Measurements from ENCODE around the gene SYMPK.

Gene SYMPK

DNA sequence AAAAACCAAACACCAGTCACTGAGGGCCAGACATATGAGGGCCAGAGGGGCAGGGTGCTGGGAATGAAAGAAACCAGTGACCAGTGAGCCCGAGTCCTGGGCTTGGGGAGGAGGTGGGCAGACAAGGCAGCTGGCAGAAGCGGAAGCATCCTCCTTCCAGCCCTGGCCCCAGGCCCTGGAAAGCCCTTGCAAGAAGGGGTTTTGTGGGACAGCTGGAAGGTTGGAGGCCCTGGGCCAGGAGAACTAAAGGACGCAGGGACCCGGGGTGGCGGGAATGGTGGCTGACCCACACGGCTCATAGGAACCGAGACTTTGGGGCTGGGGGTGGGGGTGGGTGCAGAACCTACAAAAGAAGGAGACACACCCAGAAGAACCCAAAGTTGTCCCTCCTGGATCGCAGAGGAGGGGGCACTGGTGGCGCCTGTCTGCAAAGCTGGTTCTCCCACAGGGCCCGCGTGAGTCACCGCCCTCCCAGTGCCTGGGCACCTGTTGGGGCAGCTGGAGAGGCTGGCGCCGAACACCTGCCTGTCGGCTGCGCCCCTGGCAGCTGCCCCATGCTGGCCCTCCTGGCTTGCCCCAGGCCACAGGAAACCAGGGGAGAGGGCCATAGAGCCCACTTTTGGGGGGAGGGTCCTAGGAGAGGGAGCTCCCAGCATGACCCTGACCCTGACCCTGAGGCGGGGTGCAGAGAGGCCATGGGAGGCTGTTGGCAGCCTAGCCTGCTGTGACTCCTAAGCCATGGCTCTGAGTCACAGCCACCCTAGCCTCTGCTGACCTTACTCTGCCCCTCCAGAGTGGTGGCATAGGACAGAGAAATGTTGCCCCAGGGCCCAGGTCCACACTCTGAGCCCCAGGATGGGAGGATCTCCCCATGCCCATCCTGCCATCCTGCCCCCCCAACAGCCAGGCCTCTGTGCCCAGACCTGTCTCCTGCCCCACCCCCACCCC, 81.5 kb downstream of the SYMPK start:
- DNase-seq (ENCODE audit: low spot score) = no peak

DNA sequence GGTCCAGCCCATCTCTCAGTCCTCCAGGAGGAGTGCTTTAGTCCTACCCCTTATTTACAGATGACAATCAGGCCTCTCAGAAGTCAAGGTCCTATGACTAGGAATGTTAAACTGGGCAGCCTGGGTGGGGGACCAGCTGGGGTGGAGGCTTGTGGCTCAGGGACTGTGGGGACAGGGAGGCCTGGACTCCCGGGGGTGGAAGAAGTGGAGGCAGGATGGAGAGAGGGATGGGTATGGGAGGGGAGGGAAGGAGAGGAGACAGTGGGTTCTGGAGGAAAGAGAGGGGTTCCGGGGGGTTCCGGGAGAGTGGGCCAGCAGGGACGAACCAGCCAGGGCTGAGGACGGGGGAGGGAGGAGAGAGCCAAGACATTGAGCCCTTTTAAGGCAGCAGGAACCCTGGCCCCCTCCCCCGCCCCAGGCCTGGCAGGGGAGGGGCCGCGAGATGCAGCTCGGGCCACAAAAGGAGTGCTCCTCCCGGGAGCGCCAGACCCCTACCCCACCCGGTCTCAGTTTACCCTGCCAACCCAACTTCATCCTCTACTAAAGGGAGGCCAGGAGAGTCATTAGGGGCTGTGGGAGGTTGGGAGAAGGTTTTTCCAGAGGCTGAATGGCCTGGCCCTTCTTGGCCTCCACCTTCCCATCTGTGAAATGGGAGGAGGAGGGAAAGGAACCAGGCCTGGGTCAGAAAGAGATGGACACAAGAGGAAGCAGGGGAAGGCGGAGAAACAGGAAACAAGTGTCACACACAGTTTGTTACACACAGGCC, 82.3 kb downstream of the SYMPK start:
- DNase-seq (ENCODE audit: low spot score) = no peak

DNA sequence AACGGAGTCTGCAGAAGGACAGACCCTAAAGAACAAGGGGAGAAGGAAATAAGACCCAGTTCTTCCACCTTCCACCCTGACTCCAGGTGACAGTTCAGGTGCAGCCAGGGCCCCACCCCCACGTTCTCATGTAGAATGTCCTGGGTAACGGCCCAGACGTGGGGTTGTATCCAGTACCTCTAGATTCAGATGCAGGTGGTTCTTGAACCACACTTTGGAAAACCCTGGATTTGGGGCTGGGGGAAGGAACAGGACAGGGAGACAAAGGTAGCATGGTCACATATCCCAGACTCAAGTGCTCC, 82.8 kb downstream of the SYMPK start:
- DNase-seq (ENCODE audit: low spot score) = no peak

DNA sequence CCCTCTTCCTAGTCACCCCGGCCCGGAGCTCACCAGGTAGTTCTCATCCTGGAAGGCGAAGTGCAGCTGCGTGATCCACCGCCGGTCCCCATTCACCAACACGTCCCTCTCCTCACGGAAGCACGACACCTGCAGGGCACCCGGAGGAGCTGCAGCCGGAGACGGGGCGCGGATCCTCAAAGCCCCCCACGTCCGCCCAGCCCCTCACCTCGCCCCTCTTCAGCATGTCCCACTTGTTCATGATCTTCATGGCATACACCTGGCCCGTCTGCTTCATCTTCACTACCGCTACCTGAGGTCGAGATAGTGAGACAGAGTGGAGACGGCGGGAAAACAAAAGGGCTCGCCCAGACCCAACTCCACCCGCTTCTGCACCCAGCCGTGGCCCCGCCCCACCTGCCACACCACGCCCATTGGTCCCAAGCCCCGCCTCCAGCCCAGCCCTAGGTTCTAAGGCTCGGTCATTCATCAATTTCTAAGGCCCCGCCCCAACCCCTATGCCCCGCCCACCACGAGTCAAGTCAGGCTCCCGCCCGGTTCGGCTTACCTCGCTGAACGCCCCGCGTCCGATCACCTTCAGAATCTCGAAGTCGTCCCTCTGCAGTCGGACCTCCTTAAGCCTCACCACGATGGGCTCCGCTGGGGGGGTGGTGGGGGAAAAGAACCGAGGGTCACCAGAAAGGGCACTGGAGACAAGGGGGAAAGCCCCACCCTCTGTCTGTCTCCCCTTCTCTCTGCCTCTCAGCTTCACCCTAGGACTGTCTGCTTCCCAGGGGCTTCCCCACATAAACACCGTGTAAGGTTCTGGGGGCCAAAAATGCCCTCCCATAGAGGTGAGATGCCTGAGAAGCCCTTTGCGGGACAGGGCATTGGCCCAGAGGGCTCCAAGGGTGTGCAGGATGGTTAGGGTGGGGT, 83.5 kb downstream of the SYMPK start:
- peak; percentile 94 for DNase-seq (ENCODE audit: low spot score)

DNA sequence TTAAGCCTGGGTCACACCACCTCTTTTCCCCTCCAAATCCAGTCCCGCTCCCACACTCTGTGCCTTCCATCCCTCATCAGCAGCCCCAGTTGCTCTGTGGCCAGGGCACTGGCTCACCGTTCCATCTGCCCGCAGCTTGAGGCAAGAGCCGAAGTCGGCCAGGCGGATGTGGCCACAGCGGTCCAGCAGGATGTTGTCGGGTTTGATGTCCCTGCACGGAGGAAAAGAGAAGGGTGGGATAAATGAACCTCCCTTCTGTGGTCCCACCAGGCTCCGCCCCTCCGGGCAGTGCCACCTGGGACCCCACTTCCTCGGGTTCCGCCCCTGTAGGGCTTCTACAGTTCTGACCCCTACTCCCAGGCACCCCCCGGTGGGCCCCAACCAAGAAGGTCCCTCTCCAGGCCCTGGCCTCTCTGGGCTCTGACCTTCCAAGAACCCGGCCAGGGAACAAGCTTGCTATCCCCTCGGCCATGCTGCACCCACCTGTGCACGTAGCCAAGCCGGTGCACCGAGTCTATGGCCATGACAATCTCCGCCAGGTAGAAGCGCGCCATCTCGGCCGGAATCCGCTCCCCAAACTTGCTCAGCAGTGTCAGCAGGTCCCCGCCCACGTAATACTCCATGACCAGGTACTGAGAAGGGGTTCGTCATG, 84.8 kb downstream of the SYMPK start:
- DNase-seq (ENCODE audit: low spot score) = no peak

DNA sequence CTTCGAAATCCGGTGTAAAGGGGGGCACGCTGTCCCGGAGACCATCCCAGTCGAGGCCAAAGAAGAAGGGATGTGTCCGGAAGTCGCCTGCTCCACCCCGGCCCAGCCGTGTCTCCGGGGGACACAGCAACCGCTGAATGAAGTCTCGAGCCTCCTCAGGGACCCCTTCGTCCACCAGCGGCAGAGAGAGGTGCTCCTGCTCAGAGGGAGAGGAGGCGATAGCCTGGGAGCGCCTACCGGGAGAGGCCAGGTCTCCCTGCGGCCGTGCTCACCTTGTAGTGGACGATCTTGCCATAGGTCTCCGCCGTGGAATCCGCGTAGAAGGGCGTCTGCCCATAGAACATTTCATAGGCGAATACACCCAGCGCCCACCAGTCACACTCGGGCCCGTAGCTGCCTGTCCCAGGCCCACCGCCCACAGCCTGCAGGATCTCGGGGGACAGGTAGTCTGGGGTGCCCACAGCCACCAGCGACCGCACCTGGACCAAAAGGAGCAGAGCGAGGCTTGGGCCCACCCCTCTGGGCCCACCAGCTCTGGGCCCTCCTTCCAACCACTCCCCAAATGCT, 85.5 kb downstream of the SYMPK start:
- no peak for DNase-seq (ENCODE audit: low spot score)

DNA sequence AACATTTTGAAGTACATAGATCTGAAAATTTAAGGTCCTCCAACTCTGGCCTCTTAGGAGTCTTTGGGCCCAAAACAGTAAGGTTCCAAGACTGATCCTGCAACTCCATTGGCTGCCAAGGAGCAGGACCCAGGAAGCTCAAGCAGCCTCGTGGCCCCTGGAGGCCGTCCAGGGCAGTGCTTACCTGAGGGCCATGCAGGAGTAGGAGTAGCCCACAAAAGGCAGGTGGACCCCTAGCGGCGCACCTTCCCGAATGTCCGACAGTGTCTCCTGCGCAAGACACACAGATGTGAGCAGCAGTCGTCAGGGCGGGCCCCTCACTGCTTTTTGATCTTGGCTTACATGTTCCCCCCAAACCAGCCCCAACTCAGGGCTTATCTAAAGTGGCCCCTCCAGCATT, 88.2 kb downstream of the SYMPK start:
- DNase-seq (ENCODE audit: low spot score) = no peak

DNA sequence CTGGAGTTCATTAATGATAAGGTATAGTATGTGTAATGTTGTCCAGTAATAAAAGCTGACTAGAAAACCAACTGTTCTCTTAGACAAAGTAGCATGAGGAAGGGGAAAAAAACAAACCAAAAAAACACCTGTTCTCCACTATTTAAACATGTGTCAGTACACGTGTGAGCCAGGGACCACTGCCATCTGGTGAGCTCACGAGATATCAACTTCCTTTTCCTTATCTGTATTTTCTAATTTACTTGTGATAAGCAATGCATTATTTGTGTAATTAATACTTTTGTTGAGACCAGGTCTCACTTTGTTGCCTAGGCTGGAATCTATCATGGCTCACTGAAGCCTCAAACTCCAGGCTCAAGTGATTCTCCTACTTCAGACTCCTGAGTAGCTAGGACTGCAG, 89.6 kb downstream of the SYMPK start:
- DNase-seq (ENCODE audit: low spot score) = no peak

DNA sequence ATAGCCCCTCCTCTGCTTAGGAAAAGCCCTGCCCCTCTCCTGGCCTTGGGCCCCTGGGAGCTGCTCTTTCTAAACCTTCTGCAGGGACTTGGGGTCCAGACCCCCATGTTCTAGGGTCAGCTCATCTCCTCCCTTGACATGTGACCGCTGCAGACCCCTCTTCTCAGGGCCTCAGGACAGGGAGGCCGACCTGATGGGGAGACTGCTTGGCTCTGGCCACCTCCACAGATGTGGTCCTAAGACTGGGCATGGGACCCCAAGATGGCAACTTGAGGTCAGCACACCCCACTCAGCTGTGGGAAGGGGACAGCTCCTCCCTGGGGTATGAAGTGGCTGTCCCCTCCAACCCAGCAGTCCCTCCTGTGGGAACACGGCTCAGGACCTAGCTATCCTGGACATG, 90.0 kb downstream of the SYMPK start:
- no peak for DNase-seq (ENCODE audit: low spot score)

DNA sequence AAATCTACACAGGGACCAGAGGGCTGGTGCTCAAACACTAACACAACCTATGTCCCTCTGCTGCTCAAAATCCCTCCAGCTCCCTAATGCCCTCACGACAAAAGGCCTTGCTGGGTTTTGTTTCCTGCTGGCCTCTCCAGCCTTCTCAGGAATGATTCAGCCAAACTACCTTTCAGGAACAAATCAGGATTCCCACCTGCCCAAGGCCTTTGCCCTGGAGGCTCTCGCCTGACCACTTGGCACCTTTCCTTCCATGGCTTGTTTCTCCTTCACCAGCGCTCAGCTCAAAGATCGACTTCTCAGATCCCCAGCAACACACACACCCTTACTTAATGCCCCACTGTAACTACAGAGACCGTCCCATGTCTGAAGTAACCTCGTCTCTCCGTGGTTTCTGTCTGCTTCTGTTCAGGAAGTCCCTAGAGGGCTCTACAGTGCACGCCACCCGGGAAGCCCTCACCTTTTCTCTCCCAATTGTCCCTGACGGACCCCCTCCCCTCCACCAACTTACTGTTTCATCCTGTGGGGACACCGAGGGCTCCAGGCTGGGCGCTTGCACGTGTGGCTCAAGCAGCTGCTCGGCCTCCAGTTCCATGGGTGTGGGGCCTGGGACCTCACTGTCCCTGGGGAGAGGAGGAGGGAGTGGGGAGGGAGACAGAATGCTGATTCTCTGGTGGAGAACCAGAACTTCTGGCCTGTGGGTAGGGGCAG, 90.7 kb downstream of the SYMPK start:
- no peak for DNase-seq (ENCODE audit: low spot score)

DNA sequence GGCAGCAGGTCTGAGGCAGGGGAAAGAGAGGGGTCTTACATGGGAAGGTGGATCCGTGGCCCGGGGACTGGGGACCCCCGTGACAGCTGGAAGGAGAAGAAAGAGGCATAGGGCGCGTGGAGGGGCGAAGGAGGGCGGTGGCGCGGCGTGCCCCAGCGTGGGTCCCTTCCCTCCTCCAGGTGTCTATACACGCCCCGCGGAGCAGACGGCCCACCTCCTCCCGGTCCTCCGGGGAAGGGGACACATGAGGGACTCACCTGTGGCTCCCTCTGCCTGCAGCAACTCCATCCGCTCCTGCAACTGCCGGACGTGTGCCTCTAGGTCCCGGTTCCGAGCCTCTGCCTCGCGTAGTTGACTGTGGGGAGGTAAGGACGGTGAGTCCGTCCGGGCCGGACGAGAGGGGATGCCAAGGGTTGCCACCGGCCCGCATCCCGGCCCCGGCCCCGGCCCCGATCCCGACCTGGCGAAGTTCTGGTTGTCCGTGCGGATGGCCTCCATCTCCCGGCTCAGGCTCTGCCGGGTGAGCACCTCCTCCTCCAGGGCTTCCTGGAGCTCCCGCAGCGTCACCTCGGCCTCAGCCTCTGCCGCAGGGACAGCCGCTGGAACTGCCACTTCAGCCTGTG, 91.5 kb downstream of the SYMPK start:
- no peak for DNase-seq (ENCODE audit: low spot score)

DNA sequence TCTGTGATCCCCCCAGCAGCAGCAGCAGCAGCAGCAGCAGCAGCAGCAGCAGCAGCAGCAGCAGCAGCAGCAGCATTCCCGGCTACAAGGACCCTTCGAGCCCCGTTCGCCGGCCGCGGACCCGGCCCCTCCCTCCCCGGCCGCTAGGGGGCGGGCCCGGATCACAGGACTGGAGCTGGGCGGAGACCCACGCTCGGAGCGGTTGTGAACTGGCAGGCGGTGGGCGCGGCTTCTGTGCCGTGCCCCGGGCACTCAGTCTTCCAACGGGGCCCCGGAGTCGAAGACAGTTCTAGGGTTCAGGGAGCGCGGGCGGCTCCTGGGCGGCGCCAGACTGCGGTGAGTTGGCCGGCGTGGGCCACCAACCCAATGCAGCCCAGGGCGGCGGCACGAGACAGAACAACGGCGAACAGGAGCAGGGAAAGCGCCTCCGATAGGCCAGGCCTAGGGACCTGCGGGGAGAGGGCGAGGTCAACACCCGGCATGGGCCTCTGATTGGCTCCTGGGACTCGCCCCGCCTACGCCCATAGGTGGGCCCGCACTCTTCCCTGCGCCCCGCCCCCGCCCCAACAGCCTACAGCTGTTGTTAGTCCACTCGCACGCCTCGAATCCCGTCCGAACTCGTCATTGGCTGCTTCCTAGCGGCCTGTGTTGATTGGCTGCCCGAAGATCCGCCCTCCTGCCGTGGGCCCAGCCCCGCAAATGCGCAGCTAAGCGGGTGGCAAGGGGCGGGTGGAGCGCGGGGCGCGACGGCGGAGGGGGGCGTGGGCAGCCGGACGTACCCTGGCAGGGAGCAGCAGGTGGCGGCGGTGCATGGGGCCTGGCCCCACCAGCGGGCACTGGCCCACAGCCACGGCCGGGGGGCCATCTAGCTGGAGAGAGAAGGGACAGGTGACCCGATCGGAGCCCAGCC, 92.5 kb downstream of the SYMPK start:
- DNase-seq (ENCODE audit: low spot score) = peak; percentile 96

DNA sequence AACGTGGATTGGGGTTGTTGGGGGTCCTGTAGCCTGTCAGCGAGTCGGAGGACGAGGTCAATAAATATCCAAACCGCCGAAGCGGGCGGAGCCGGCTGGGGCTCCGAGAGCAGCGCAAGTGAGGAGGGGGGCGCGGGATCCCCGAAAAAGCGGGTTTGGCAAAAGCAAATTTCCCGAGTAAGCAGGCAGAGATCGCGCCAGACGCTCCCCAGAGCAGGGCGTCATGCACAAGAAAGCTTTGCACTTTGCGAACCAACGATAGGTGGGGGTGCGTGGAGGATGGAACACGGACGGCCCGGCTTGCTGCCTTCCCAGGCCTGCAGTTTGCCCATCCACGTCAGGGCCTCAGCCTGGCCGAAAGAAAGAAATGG, 93.1 kb downstream of the SYMPK start:
- no peak for DNase-seq (ENCODE audit: low spot score)

DNA sequence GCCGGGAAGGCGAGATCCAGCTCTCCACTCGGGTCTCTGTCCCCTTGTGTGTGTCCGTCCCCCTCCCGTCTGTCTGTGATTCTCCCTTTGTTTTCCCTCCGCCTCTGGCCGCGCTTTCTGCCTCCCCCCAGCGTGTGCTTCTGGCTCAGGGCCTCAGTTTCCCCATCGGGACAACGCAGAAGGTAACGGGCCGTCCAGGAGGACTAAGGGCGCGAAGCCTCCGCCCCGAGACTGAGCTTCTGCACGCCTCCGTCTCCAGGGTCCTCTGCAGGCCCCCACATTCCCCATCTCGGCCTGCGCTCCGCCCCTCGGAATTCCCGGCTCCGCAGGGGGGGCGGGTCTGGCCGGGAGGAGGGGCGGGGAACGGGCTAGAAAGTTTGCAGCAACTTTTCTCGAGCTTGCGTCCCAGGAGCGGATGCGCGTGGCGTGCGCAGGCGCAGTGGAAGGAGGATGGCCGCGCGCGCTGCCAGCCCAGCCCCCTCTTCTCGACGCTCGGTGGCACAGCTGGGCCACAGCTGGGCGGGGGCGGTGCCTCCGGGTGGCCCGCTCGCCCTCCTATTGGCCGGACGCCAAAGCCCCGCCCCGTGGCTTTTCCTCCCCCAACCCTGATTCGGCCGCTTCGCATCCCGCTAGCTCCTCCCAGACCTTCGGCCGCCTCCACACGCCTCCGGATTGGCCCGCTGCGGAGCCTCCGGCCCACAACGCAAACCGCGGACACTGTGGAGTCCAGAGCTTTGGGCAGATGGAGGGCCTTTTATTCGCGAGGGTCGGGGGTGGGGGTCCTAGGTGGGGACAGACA, 93.8 kb downstream of the SYMPK start, which contains the start of gene SIX5:
Gene SIX5, minus strand, starts transcription at position 269 of the 799 bp plus-strand sequence. CDS start 408 bp downstream, outside the sequence.
- peak; percentile 98 for DNase-seq (ENCODE audit: low spot score)

DNA sequence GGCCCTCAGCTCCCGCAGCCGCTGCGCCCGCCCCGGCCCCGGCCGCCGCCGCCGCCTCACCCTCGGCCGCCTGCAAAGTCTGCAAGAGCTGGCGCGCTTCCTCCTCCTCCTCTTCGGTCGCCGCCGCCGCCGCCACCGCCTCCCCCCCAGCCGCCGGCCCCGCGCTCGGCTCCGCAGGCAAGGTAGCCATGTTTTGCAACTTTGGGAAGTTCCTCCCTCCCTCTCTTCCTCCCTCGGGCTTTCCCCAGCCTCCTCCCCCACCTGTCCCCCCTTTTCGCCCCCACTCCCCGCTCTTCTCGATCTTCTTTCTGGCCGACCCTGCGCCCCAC, 94.3 kb downstream of the SYMPK start:
- DNase-seq (ENCODE audit: low spot score) = no peak

DNA sequence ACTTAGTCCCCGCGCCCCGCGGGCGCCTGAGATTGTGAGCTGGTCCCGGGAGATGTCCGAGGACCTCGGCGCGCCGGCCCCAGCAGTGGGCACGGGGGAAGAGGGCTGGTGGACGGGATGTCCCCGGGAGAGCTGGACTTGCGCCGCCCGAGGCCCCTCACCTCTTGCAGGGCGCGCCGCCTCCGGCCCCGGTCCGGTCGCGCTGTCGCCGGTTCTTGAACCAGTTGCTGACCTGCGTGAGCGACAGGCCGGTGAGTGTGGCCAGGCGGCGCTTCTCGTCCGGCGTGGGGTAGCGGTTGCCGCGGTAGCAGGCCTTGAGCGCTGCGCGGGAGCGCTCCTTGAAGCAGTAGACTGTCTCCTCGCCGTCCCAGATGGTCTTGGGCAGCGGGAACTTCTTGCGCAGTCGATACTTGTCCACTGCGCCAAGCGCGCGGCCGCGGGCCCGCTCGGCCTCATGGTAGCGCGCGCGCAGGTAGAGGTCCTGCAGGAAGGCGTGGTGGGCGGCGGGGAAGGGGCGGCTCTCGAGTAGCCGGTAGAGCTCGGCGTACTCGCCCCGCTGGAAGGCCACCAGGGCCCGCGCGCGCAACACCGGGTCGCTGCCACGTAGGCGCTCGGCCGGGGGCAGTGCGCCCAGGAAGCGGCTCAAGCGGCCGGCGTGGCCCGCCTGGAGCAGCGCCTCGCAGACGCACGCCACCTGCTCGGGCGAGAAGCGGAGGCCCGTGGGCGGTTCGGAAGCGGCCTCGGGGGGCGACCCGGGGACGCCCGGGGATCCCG, 94.9 kb downstream of the SYMPK start:
- DNase-seq (ENCODE audit: low spot score) = peak; percentile 72

DNA sequence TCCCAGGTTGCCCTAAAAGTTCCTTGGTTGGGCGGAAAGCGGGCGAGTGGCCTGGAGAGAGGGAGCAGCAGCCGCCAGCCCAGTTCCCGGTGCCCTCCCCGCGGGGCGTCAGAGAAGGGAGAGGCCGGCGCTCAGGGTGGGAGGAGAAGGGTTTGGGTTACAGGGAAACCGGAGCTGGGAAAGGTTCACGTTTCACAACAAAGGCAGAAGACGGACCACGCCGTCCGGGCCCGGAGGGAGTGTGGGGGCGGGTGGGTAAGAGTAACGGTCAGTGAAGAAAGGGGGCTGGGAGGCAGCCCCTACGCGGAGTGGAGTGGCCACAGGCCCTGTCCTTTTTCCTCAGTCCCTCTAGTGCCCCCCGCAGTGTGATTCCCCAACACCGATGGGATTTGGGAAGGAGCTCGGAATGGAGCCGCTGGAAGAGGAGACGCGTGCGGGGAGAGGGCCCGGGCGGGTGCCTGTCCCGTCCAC, 95.5 kb downstream of the SYMPK start:
- no peak for DNase-seq (ENCODE audit: low spot score)
